Measurements from ENCODE around the gene MAGI2.

GRCh38 chr7:79301419-79301818 lies 152.0 kb downstream of the MAGI2 start:
- no peak for TF ChIP-seq CTCF (conservative IDR thresholded peaks at IDR 0.05; ENCODE audit: low read length)
- TF ChIP-seq EZH2phosphoT487 (IDR thresholded peaks at IDR 0.05; ENCODE audit: borderline replicate concordance, low read depth, low read length) = no peak
